ENCODE measurements around the gene FAM185A. TPM values are rescaled to one million over a fixed set of nuclear protein-coding genes. Genes with fewer than 3 reads are reported as not detected.
"Not testable (repeated sequence)": the region's sequence is repeated elsewhere in the genome, so short reads cannot be mapped to it uniquely, and the experiment has no call there.

FAM185A gene
- total RNA-seq, 1 donor from 2014 or later, result 17.7 TPM

DNA sequence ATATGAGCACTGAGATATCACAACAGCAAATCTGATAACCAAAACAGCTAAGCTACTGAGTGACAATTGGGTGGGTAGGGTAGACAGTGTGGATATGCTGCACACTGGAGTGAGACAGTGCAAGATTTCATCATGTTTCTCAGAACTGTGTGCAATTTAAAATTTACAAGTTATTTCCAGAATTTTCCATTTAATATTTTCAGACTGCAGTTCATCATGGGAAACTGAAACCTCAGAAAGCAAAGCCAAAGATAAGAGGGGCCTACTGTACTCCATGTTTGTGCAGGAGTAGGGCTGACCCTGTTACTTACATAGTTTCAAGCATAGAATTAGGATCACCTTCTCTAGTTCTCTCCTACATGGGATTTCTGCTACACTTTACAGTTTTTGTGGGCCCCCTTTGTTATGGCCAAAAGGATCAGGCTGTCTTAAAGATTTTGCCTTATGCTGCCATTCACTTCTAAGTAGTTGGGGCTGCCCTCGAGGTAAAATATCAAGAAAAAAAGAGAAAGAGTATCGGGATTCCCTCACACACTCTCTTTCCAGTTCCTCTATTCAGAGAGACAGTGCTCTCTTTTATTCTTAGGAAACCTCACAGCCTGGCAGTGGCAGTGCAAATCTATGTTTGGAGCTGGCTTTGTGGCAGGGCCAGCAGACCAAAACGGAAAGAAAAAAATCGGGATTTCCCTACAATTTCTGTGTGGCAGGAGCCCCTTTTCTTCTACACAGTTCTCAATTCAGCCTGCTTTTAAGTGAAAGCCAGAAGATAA, 6.6 kb upstream of the FAM185A start:
- H3K9me3 ChIP-seq (ENCODE audit: control insufficient read depth in 3 of 3, low read length in 3 of 3); H3K4me1 ChIP-seq (ENCODE audit: control insufficient read depth in 3 of 3, insufficient read depth in 3 of 3, low read length in 3 of 3); H3K4me3 ChIP-seq (ENCODE audit: low read length in 3 of 3); H3K27ac ChIP-seq (ENCODE audit: low read depth, low read length); H3K27me3 ChIP-seq (ENCODE audit: control insufficient read depth in 3 of 3, insufficient read depth in 3 of 3, low read length in 3 of 3); H3K36me3 ChIP-seq (ENCODE audit: control insufficient read depth in 3 of 3, insufficient read depth in 3 of 3, low read length in 3 of 3): not testable (repeated sequence)
- peak overlapping the region in 2 of 3 donors; percentile 40 to 51 for H3K9ac ChIP-seq (ENCODE audit: low read depth in 1 of 3, low read length in 3 of 3)

DNA sequence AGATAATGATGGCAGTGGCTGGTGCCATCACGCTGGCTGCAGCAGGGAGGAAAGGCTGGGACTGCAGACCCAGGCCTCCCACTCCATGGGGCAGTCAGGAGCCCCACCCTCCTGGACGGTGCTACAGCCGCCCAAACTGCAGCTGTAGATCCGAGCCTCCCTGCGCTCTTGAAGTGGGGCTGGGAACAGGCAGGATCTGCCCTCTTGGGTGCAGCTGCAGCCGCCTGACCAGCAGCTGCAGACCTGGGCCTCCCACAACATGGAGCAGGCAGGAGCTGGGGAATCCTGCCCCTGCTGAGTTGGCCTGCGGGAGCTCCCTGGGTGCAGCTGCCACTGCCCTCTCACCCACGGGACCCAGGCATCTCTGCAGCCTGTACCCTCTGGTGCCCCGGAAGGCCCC, 4.9 kb upstream of the FAM185A start:
- not testable (repeated sequence) for H3K9me3 ChIP-seq (ENCODE audit: control insufficient read depth in 3 of 3, low read length in 3 of 3); H3K4me3 ChIP-seq (ENCODE audit: low read length in 3 of 3); H3K36me3 ChIP-seq (ENCODE audit: control insufficient read depth in 3 of 3, insufficient read depth in 3 of 3, low read length in 3 of 3); H3K4me1 ChIP-seq (ENCODE audit: control insufficient read depth in 3 of 3, insufficient read depth in 3 of 3, low read length in 3 of 3); H3K27ac ChIP-seq (ENCODE audit: low read depth, low read length); H3K27me3 ChIP-seq (ENCODE audit: control insufficient read depth in 3 of 3, insufficient read depth in 3 of 3, low read length in 3 of 3)
- peak overlapping the region in 1 of 3 donors; percentile 16 for H3K9ac ChIP-seq (ENCODE audit: low read depth in 1 of 3, low read length in 3 of 3)

DNA sequence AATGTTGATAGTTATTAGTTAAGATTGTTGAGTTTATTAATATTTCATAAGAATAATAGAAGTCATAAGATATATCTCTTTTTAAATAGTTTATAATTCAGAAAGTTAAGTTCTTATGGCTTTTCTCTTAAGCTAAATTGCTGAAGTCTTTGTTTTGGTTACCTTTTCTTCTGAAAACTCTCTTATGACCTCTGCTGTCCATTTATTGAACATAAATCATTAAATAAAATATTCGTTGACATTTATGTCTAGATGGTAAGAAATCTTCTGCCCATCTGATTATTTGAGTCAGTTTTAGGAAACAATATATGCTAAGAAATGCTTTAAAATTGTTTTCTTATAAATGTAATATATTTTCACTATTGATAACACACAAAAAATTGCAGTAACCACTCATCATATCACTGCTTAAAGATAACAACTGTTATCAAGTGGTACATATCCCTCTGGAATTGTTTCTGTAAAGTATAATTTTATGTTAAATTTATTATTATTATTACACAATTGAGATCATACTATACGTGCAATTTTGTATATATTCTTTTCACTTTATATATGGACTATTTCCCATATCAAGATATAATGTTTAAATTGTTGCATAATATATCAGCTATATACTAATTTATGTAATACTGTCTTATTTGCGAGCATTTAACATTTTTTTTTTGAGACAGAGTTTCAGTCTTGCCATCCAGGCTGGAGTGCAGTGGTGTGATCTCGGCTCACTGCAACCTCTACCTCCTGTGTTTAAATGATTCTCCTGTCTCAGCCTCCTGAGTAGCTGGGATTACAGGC, 3.1 kb upstream of the FAM185A start:
- not testable (repeated sequence) for H3K36me3 ChIP-seq (ENCODE audit: control insufficient read depth in 3 of 3, insufficient read depth in 3 of 3, low read length in 3 of 3); H3K27me3 ChIP-seq (ENCODE audit: control insufficient read depth in 3 of 3, insufficient read depth in 3 of 3, low read length in 3 of 3); H3K27ac ChIP-seq (ENCODE audit: low read depth, low read length); H3K9ac ChIP-seq (ENCODE audit: low read depth in 1 of 3, low read length in 3 of 3); H3K9me3 ChIP-seq (ENCODE audit: control insufficient read depth in 3 of 3, low read length in 3 of 3); H3K4me3 ChIP-seq (ENCODE audit: low read length in 3 of 3)
- peaks cover 9 to 11% (median 11%) of the 10 kb centered on the region in 3 donors for H3K4me1 ChIP-seq (ENCODE audit: control insufficient read depth in 3 of 3, insufficient read depth in 3 of 3, low read length in 3 of 3)

DNA sequence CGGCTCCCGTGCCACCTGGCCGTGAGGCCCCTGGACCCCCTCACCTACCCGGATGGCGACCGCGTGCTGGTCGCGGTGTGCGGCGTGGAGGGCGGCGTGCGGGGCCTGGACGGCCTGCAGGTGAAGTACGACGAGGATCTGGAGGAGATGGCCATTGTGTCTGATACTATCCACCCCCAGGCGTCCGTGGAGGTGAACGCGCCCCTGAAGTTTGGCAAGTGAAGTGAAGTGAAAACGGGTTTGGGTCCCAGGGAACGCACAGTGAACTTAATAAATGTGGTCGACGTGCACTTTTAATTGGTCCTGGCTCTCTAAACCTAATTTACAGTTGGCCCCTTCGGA, 617 bp downstream of the FAM185A start:
- H3K36me3 ChIP-seq (ENCODE audit: control insufficient read depth in 3 of 3, insufficient read depth in 3 of 3, low read length in 3 of 3); H3K27me3 ChIP-seq (ENCODE audit: control insufficient read depth in 3 of 3, insufficient read depth in 3 of 3, low read length in 3 of 3); H3K9me3 ChIP-seq (ENCODE audit: control insufficient read depth in 3 of 3, low read length in 3 of 3): not testable (repeated sequence)
- Histone ChIP-seq H3K9ac (ENCODE audit: low read depth in 1 of 3, low read length in 3 of 3) (peak overlapping the region; percentile 73 to 86 (median 76)), H3K27ac (ENCODE audit: low read depth, low read length) (peak overlapping the region; percentile 76), H3K4me1 (ENCODE audit: control insufficient read depth in 3 of 3, insufficient read depth in 3 of 3, low read length in 3 of 3) (peaks cover 11% of the 10 kb centered on the region in 3 donors), H3K4me3 (ENCODE audit: low read length in 3 of 3) (peak overlapping the region; percentile 76 to 88 (median 81))

DNA sequence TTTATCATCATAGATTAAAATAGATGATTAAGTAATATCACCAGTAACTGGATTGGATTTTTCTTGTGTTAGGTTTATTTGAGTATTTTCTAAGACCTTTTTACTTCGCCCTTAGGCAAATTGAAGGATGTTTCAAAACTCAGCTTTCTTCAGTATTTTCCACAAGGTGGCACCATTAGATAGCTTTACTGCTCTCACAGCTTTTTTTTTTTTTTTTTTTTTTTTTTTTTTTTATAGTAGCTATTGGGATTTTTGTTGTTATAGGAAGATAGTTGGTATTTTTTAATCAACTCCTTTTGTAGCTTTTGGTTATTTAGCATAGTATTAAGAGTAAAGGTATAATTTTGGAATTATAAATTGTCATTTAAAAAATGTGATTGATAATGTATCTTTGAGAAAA, 9.4 kb downstream of the FAM185A start:
- H3K4me1 ChIP-seq (ENCODE audit: control insufficient read depth in 3 of 3, insufficient read depth in 3 of 3, low read length in 3 of 3); H3K9me3 ChIP-seq (ENCODE audit: control insufficient read depth in 3 of 3, low read length in 3 of 3); H3K9ac ChIP-seq (ENCODE audit: low read depth in 1 of 3, low read length in 3 of 3); H3K27ac ChIP-seq (ENCODE audit: low read depth, low read length); H3K36me3 ChIP-seq (ENCODE audit: control insufficient read depth in 3 of 3, insufficient read depth in 3 of 3, low read length in 3 of 3); H3K27me3 ChIP-seq (ENCODE audit: control insufficient read depth in 3 of 3, insufficient read depth in 3 of 3, low read length in 3 of 3); H3K4me3 ChIP-seq (ENCODE audit: low read length in 3 of 3): not testable (repeated sequence)

DNA sequence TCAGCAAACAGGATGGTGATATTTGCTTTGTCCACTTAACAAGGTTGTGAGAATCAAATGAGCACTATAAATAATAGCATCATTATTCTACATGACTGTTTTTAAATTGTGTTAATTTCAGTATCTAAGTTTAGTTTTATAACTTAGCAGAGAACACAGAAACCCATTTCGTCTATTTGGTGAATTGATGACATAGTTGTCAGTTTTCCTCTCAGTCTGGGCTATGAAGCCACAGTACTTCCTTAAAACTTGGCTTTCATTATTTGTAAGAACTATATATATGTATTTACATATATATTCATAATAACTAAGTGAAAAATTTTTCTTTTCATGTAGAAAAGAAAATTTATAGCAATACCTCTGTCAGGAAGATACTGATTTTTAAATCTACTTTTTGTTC, 11.1 kb downstream of the FAM185A start:
- not testable (repeated sequence) for H3K9me3 ChIP-seq (ENCODE audit: control insufficient read depth in 3 of 3, low read length in 3 of 3); H3K4me1 ChIP-seq (ENCODE audit: control insufficient read depth in 3 of 3, insufficient read depth in 3 of 3, low read length in 3 of 3); H3K36me3 ChIP-seq (ENCODE audit: control insufficient read depth in 3 of 3, insufficient read depth in 3 of 3, low read length in 3 of 3); H3K27ac ChIP-seq (ENCODE audit: low read depth, low read length); H3K4me3 ChIP-seq (ENCODE audit: low read length in 3 of 3); H3K27me3 ChIP-seq (ENCODE audit: control insufficient read depth in 3 of 3, insufficient read depth in 3 of 3, low read length in 3 of 3); H3K9ac ChIP-seq (ENCODE audit: low read depth in 1 of 3, low read length in 3 of 3)

DNA sequence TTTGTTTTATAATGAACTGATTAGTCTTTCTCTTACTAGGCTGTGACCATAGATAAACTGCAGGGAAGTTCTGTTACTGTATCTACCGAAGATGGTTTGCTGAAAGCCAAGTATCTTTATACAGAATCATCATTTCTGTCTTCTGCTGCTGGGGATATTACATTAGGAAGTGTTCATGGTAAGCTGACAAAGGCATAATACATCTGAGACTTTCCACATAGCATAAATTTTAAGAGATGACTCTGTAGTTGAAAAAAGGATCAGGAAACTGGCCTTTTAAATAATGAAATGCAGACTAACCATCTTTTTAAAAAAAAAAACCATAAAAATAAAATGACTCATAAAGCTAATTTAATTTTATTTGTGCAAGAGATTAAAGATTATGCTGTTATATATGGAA, 12.4 kb downstream of the FAM185A start:
- not testable (repeated sequence) for H3K27me3 ChIP-seq (ENCODE audit: control insufficient read depth in 3 of 3, insufficient read depth in 3 of 3, low read length in 3 of 3); H3K36me3 ChIP-seq (ENCODE audit: control insufficient read depth in 3 of 3, insufficient read depth in 3 of 3, low read length in 3 of 3); H3K9ac ChIP-seq (ENCODE audit: low read depth in 1 of 3, low read length in 3 of 3); H3K4me1 ChIP-seq (ENCODE audit: control insufficient read depth in 3 of 3, insufficient read depth in 3 of 3, low read length in 3 of 3); H3K27ac ChIP-seq (ENCODE audit: low read depth, low read length); H3K4me3 ChIP-seq (ENCODE audit: low read length in 3 of 3); H3K9me3 ChIP-seq (ENCODE audit: control insufficient read depth in 3 of 3, low read length in 3 of 3)

DNA sequence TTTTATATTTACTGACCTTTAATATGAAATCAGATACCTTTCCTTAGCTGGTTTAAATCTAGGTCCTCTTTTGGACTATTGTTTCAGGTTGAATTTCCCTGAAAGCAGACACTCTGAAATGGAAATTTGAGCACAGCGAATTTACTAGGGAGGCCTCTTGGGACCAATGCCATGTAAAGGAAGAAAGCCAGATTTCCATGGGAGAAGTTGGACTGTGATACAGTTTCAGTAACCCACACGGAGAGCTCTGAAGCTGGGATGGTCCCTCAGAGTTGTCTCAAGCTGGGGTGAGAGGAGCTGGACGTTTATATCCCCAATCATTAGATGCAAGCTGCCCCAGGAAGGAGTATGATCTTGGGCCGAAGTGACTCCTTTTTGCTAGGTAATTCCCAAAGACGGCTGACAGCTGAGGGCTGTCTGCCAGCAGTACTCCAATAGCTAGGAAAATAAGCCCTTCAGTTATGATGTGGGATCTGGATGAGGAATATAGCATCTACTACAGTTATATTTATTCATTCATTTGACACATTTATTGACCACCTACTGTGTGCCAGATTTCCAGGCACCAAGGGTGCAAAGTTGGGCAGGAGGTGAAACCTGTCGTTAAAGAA, 14.6 kb downstream of the FAM185A start:
- not testable (repeated sequence) for H3K27me3 ChIP-seq (ENCODE audit: control insufficient read depth in 3 of 3, insufficient read depth in 3 of 3, low read length in 3 of 3); H3K9me3 ChIP-seq (ENCODE audit: control insufficient read depth in 3 of 3, low read length in 3 of 3); H3K4me1 ChIP-seq (ENCODE audit: control insufficient read depth in 3 of 3, insufficient read depth in 3 of 3, low read length in 3 of 3); H3K36me3 ChIP-seq (ENCODE audit: control insufficient read depth in 3 of 3, insufficient read depth in 3 of 3, low read length in 3 of 3); H3K27ac ChIP-seq (ENCODE audit: low read depth, low read length); H3K4me3 ChIP-seq (ENCODE audit: low read length in 3 of 3); H3K9ac ChIP-seq (ENCODE audit: low read depth in 1 of 3, low read length in 3 of 3)

DNA sequence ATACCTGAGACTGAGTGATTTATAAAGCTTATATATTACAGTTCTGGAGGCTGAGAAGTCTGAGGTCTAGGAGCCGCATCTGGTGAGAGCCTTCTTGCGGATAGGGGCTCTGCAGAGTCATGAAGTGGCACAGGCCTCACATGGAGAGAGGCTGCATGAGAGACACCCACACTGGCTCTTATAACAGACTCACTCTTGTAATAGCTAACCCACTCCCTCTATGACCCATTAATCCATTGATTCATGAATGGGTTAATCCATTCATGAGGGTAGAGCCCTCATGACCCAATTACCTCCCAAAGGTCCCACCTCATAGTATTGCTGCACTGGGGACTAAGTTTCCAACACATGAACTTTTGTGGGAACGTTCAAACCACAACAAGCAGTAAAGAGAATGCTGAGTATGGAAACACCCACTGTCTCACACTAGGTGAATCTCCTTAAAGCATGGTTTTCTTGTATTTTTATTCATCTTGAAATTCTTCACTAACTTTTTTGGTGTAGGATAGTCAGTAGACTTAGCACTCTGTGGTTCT, 20.9 kb downstream of the FAM185A start:
- H3K27ac ChIP-seq (ENCODE audit: low read depth, low read length); H3K9ac ChIP-seq (ENCODE audit: low read depth in 1 of 3, low read length in 3 of 3); H3K4me3 ChIP-seq (ENCODE audit: low read length in 3 of 3); H3K9me3 ChIP-seq (ENCODE audit: control insufficient read depth in 3 of 3, low read length in 3 of 3); H3K36me3 ChIP-seq (ENCODE audit: control insufficient read depth in 3 of 3, insufficient read depth in 3 of 3, low read length in 3 of 3); H3K4me1 ChIP-seq (ENCODE audit: control insufficient read depth in 3 of 3, insufficient read depth in 3 of 3, low read length in 3 of 3); H3K27me3 ChIP-seq (ENCODE audit: control insufficient read depth in 3 of 3, insufficient read depth in 3 of 3, low read length in 3 of 3): not testable (repeated sequence)

DNA sequence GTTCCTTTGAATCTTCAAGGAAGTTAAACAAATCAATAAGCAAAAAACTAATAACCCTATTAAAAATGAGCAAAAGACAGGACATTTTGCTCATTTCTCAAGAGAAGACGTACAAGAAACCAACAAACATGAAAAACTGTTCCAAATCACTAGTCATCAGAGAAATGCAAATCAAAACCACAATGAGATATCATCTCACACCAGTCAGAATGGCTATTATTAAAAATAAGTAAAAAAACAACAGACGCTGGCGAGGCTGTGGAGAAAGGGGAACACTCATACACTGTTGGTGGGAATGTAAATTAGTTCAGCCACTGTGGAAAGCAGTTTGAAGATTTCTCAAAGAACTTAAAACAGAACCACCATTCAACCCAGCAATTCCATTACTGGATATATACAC, 21.7 kb downstream of the FAM185A start:
- H3K9me3 ChIP-seq (ENCODE audit: control insufficient read depth in 3 of 3, low read length in 3 of 3); H3K4me1 ChIP-seq (ENCODE audit: control insufficient read depth in 3 of 3, insufficient read depth in 3 of 3, low read length in 3 of 3); H3K36me3 ChIP-seq (ENCODE audit: control insufficient read depth in 3 of 3, insufficient read depth in 3 of 3, low read length in 3 of 3); H3K4me3 ChIP-seq (ENCODE audit: low read length in 3 of 3); H3K9ac ChIP-seq (ENCODE audit: low read depth in 1 of 3, low read length in 3 of 3); H3K27ac ChIP-seq (ENCODE audit: low read depth, low read length); H3K27me3 ChIP-seq (ENCODE audit: control insufficient read depth in 3 of 3, insufficient read depth in 3 of 3, low read length in 3 of 3): not testable (repeated sequence)
